H1 (cell line): ENCODE data around the gene MUC2. TPM values are rescaled to one million over a fixed set of nuclear protein-coding genes. Genes with fewer than 3 reads are reported as not detected.

Experiments
- CTCF ChIA-PET: fragments of 300-600 bp; sonication (Branson Sonifier 250); formaldehyde crosslinking; loops from one replicate; lab custom pipeline; 2021; ENCODE audit not compliant: partially characterized antibody; lab: Charles Lee
- POLR2A ChIA-PET: fragments of 300-600 bp; sonication (Branson Sonifier 250); formaldehyde crosslinking; loops from one replicate; lab custom pipeline; 2021; ENCODE audit warnings: inconsistent platforms; ENCODE audit not compliant: partially characterized antibody; lab: Charles Lee
- DNase-seq, 2 experiments: peaks; one replicate each; pipeline versions ENCODE4 v3.0.0 to v3.0.0-alpha.2; 2010 to 2022; ENCODE audit warnings: low spot score in 2 of 2, low read depth in 1 of 2, mixed read lengths in 1 of 2
- FAIRE-seq: peaks from 2 replicates; lab custom pipeline; 2011; peaks lifted over from hg19 to GRCh38; lab: Jason Lieb, UNC
- H2AFZ ChIP-seq: 2 replicates; pipeline ENCODE4 v1.8.1; 2012; ENCODE audit warnings: low read length, inconsistent platforms
- H2AK5ac ChIP-seq: 2 replicates; pipeline ENCODE4 v1.6.1; 2013; ENCODE audit warnings: low read depth, low read length
- H2BK120ac ChIP-seq: replicated peaks from 2 replicates; pipeline ENCODE3; 2013; ENCODE audit warnings: low read depth, low read length, inconsistent platforms
- H2BK12ac ChIP-seq: 2 replicates; pipeline ENCODE4 v1.6.1; 2013; ENCODE audit warnings: low read depth, low read length
- H2BK15ac ChIP-seq: 2 replicates; pipeline ENCODE4 v1.6.1; 2013; ENCODE audit warnings: low read length
- H2BK20ac ChIP-seq: 2 replicates; pipeline ENCODE4 v1.6.1; 2013; ENCODE audit warnings: low read length
- H2BK5ac ChIP-seq: 2 replicates; pipeline ENCODE4 v1.6.1; 2013; ENCODE audit warnings: low read depth, low read length
- H3K14ac ChIP-seq: 2 replicates; pipeline ENCODE4 v1.6.1; 2013; ENCODE audit warnings: inconsistent platforms; ENCODE audit not compliant: insufficient read length
- H3K18ac ChIP-seq: 2 replicates; pipeline ENCODE4 v1.6.1; 2013; ENCODE audit warnings: low read length; ENCODE audit errors: extremely low read depth
- H3K23ac ChIP-seq: 2 replicates; pipeline ENCODE4 v1.6.1; 2013; ENCODE audit warnings: inconsistent platforms; ENCODE audit not compliant: insufficient read length
- H3K23me2 ChIP-seq: 2 replicates; pipeline ENCODE4 v1.6.1; 2013; ENCODE audit warnings: low read depth, low read length
- H3K27ac ChIP-seq: 2 replicates; pipeline ENCODE4 v1.6.1; 2011; ENCODE audit warnings: low read depth, low read length, inconsistent platforms
- H3K27me3 ChIP-seq, 4 experiments: replicated peaks in 1 of 4; 1 replicate in 1 of 4; 2 replicates in 3 of 4; pipeline versions ENCODE4 v1.6.1 to v1.8.1; 2011 to 2013; ENCODE audit warnings: low read length in 3 of 4, mild to moderate bottlenecking in 3 of 4, inconsistent platforms in 2 of 4, mixed read lengths in 2 of 4, moderate library complexity in 1 of 4; ENCODE audit not compliant: control insufficient read depth in 3 of 4, insufficient read depth in 3 of 4; ENCODE audit errors: extremely low read depth in 1 of 4
- H3K36me3 ChIP-seq, 4 experiments: 2 replicates each; pipeline versions ENCODE4 v1.6.1 to v1.8.1; 2011 to 2013; ENCODE audit warnings: mild to moderate bottlenecking in 4 of 4, low read length in 3 of 4, moderate library complexity in 2 of 4, control low read depth in 1 of 4, inconsistent platforms in 1 of 4; ENCODE audit not compliant: insufficient read depth in 4 of 4, control insufficient read depth in 2 of 4
- H3K4ac ChIP-seq: replicated peaks from 2 replicates; pipeline ENCODE3; 2013; ENCODE audit warnings: low read length, low read depth, mixed read lengths, inconsistent platforms; ENCODE audit not compliant: insufficient read length
- H3K4me1 ChIP-seq, 4 experiments: replicated peaks in 1 of 4; 1 replicate in 1 of 4; 2 replicates in 3 of 4; pipeline versions ENCODE4 v1.6.1 to v1.8.1; 2011 to 2013; ENCODE audit warnings: low read length in 3 of 4, inconsistent platforms in 2 of 4, mixed read lengths in 1 of 4; ENCODE audit not compliant: insufficient read depth in 4 of 4, control insufficient read depth in 3 of 4
- H3K4me2 ChIP-seq, 2 experiments: 2 replicates each; pipeline versions ENCODE4 v1.6.1 to v1.8.1; 2011 to 2013; ENCODE audit warnings: low read depth in 2 of 2, low read length in 2 of 2, control low read depth in 1 of 2, inconsistent platforms in 1 of 2, mild to moderate bottlenecking in 1 of 2; ENCODE audit not compliant: insufficient read depth in 1 of 2
- H3K4me3 ChIP-seq, 4 experiments: fragments of 200-600, 300-600 bp in 1 of 4; sonication (generic), shearing (Covaris generic), sonication (Bioruptor Twin) in 1 of 4; 2 replicates each; pipeline versions ENCODE4 v1.5.1 to v1.8.1; 2011 to 2016; ENCODE audit warnings: low read length in 4 of 4, low read depth in 3 of 4, control low read depth in 2 of 4, inconsistent platforms in 2 of 4, mild to moderate bottlenecking in 2 of 4, mixed read lengths in 1 of 4, moderate library complexity in 1 of 4; ENCODE audit not compliant: insufficient read depth in 2 of 4; ENCODE audit errors: extremely low read depth in 1 of 4
- H3K56ac ChIP-seq: replicated peaks from 2 replicates; pipeline ENCODE3; 2013; ENCODE audit warnings: low read depth, mild to moderate bottlenecking, mixed read lengths, low read length, inconsistent platforms; ENCODE audit not compliant: insufficient read length
- H3K79me1 ChIP-seq: 2 replicates; pipeline ENCODE4 v1.6.1; 2013; ENCODE audit warnings: low read depth, low read length, control low read depth
- H3K79me2 ChIP-seq, 2 experiments: 2 replicates each; pipeline versions ENCODE4 v1.6.1 to v1.8.1; 2012 to 2013; ENCODE audit warnings: low read length in 2 of 2, mild to moderate bottlenecking in 2 of 2, inconsistent platforms in 1 of 2; ENCODE audit not compliant: insufficient read depth in 2 of 2, control insufficient read depth in 1 of 2
- H3K9ac ChIP-seq, 4 experiments: replicated peaks in 1 of 4; 1 replicate in 1 of 4; 2 replicates in 3 of 4; pipeline versions ENCODE4 v1.6.1 to v1.8.1; 2011 to 2013; ENCODE audit warnings: low read depth in 3 of 4, low read length in 3 of 4, control low read depth in 2 of 4, mild to moderate bottlenecking in 2 of 4, moderate library complexity in 2 of 4, inconsistent platforms in 1 of 4; ENCODE audit errors: extremely low read depth in 1 of 4
- H3K9me3 ChIP-seq, 2 experiments: 2 replicates each; pipeline versions ENCODE4 v1.6.1 to v1.8.1; 2012 to 2013; ENCODE audit warnings: mild to moderate bottlenecking in 2 of 2, moderate library complexity in 2 of 2, control low read depth in 1 of 2, inconsistent platforms in 1 of 2, low read depth in 1 of 2, low read length in 1 of 2, mixed read lengths in 1 of 2; ENCODE audit not compliant: insufficient read depth in 2 of 2
- H4K20me1 ChIP-seq, 2 experiments: replicated peaks in 1 of 2; 2 replicates each; pipeline versions ENCODE3 to v1.8.1; 2011 to 2013; ENCODE audit warnings: inconsistent platforms in 2 of 2, low read length in 2 of 2, mild to moderate bottlenecking in 1 of 2; ENCODE audit not compliant: insufficient read depth in 2 of 2, control insufficient read depth in 1 of 2
- H4K5ac ChIP-seq: 2 replicates; pipeline ENCODE4 v1.6.1; 2013; ENCODE audit warnings: low read length, low read depth, mixed read lengths, inconsistent platforms; ENCODE audit not compliant: insufficient read length
- H4K8ac ChIP-seq: 2 replicates; pipeline ENCODE4 v1.8.0; 2013; ENCODE audit warnings: mild to moderate bottlenecking, moderate library complexity, low read length, inconsistent platforms; ENCODE audit not compliant: insufficient read depth; ENCODE audit errors: extremely low read depth
- H4K91ac ChIP-seq: replicated peaks from 2 replicates; pipeline ENCODE3; 2013; ENCODE audit warnings: low read length, mixed read lengths, inconsistent platforms; ENCODE audit not compliant: insufficient read length
- CREB1 ChIP-seq: IDR thresholded peaks from 2 replicates; pipeline ENCODE4 v1.6.1; 2012; ENCODE audit warnings: inconsistent platforms
- EP300 ChIP-seq, 2 experiments: IDR thresholded peaks; 1 replicate in 1 of 2; 2 replicates in 1 of 2; pipeline ENCODE4 v1.6.1; 2011 to 2012; ENCODE audit warnings: low read depth in 2 of 2, low read length in 2 of 2, mild to moderate bottlenecking in 2 of 2, borderline replicate concordance in 1 of 2, inconsistent platforms in 1 of 2, moderate library complexity in 1 of 2
- NRF1 ChIP-seq: IDR thresholded peaks from 2 replicates; pipeline ENCODE4 v1.6.1; 2011; ENCODE audit warnings: mild to moderate bottlenecking, low read depth, low read length, improper control_type of control experiment
- WGBS, 2 experiments: shearing (Covaris generic) in 1 of 2; methylation state at CpG; one replicate each; pipeline versions ENCODE4 v1.1.6 to v1.1.7; 2013 to 2015; ENCODE audit warnings: low lambda C conversion rate in 2 of 2, mixed read lengths in 2 of 2, inconsistent platforms in 1 of 2, low coverage in 1 of 2, missing lambda C conversion rate in 1 of 2; ENCODE audit not compliant: insufficient replicate concordance in 2 of 2, insufficient coverage in 1 of 2, insufficient read length in 1 of 2; ENCODE audit errors: extremely low coverage in 1 of 2, missing lambda C conversion rate in 1 of 2; 5-methylcytosine and 5-hydroxymethylcytosine counted together
- polyA plus RNA-seq, 7 experiments: library from polyadenylated mRNA; depleted of rRNA in 3 of 7; stranded (reverse) in 5 of 7; unstranded in 2 of 7; fragments of >200 nt in 5 of 7; fragments of 200-250 nt in 2 of 7; gene quantifications; 1 replicate in 5 of 7; 2 replicates in 1 of 7; 4 replicates in 1 of 7; pipeline versions ENCODE4 v1.2.1 to v1.2.3, GENCODE V29; 2011 to 2013; ENCODE audit warnings: missing spikeins in 2 of 7, mixed read lengths in 2 of 7
- total RNA-seq: library from RNA; stranded (reverse); fragmentation: NEBNext Ultra II Directional; extraction: Animal tissue kit (Norgen Biotek cat#: 25700); gene quantifications from 2 replicates; pipeline ENCODE4 v1.2.1, GENCODE V29; 2021
- TF ChIP-seq, protein P1 (sequence below): IDR thresholded peaks from 2 replicates; pipeline ENCODE4 v1.6.1; 2011; ENCODE audit warnings: low read depth, mild to moderate bottlenecking, low read length; ENCODE audit not compliant: insufficient read depth
- TF ChIP-seq, protein P2 (sequence below): IDR thresholded peaks from 2 replicates; pipeline ENCODE4 v1.6.1; 2012; ENCODE audit warnings: inconsistent platforms

Gene MUC2
- total and polyA plus RNA-seq, 2 of the 8 experiments (the other 6 are each of a cell fraction or from before 2014, with no cell fraction given) = not detected

DNA sequence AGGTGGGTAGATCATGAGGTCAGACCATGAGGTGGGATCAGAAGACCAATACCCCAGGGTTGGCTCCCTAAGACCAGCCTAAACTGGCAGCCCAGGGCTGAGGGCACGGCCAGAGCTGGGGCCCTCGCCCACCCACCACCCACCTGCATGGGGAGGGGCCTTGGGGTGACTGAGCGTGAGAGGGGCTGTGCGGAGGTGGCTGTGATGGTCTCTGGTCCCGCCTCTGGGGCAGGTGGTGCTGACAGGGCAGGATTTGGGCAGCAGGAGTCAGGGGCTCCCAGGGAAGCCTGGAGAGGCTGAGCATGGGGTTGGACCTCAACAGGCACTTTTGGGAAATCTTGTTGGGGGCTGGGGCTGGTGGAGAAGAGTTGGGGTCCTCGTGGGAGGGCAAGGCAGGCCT, 43.3 kb downstream of the MUC2 start:
- Histone ChIP-seq H3K4ac (no peak overlapping the region), H3K79me1 (no peaks in the 10 kb centered on the region), H3K9ac (no peak overlapping the region), H3K36me3 (no peaks in the 10 kb centered on the region), H3K9me3 (peaks cover 0 to 42% of the 10 kb centered on the region in 2 experiments; a peak in 3 of 4 replicates), H3K27ac (no peak overlapping the region), H3K23me2 (no peaks in the 10 kb centered on the region), H4K5ac (no peak overlapping the region), H4K91ac (no peak overlapping the region), H2BK20ac (no peak overlapping the region), H3K18ac (no peak overlapping the region), H3K56ac (no peak overlapping the region), H2BK12ac (no peak overlapping the region), H2BK15ac (no peak overlapping the region), H3K14ac (no peak overlapping the region), H4K8ac (no peak overlapping the region), H2AFZ (no peak overlapping the region), H2BK120ac (no peak overlapping the region), H3K4me1 (no peaks in the 10 kb centered on the region), H3K4me3 (no peak overlapping the region), H2AK5ac (no peak overlapping the region), H3K4me2 (no peak overlapping the region), H3K79me2 (no peaks in the 10 kb centered on the region), H2BK5ac (no peak overlapping the region), H4K20me1 (no peaks in the 10 kb centered on the region), H3K23ac (no peak overlapping the region), H3K27me3 (no peaks in the 10 kb centered on the region)
- 86% methylated on average over 6 of the region's 6 CpGs; no CpG with 5 or more reads in 1 of the 2 experiments for WGBS, 2 experiments
- TF ChIP-seq NRF1 (no peak), CREB1 (no peak), EP300 (IDR thresholded peaks at IDR 0.05; ENCODE audit: borderline replicate concordance in 1 of 2, low read depth in 2 of 2, low read length in 2 of 2) (no peak)
- TF ChIP-seq, protein P1, sequence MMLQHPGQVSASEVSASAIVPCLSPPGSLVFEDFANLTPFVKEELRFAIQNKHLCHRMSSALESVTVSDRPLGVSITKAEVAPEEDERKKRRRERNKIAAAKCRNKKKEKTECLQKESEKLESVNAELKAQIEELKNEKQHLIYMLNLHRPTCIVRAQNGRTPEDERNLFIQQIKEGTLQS = no peak
- TF ChIP-seq, protein P2, sequence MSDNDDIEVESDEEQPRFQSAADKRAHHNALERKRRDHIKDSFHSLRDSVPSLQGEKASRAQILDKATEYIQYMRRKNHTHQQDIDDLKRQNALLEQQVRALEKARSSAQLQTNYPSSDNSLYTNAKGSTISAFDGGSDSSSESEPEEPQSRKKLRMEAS = no peak
- CTCF ChIA-PET = no interaction called here
- no peak for DNase-seq
- FAIRE-seq = no peak
- POLR2A ChIA-PET = no interaction called here
